HG02571 (cell line): ENCODE data around the gene NCKAP1.
"Not testable (repeated sequence)": the region's sequence is repeated elsewhere in the genome, so short reads cannot be mapped to it uniquely, and the experiment has no call there.

ENCODE experiments used
- ATAC-seq: cut with Tn5 transposase; IDR thresholded peaks from one replicate; pipeline ENCODE4 v1.9.1; 2021; ENCODE audit warnings: mild to moderate bottlenecking, moderate library complexity; ENCODE audit not compliant: unreplicated experiment

NCKAP1 gene, protein sequence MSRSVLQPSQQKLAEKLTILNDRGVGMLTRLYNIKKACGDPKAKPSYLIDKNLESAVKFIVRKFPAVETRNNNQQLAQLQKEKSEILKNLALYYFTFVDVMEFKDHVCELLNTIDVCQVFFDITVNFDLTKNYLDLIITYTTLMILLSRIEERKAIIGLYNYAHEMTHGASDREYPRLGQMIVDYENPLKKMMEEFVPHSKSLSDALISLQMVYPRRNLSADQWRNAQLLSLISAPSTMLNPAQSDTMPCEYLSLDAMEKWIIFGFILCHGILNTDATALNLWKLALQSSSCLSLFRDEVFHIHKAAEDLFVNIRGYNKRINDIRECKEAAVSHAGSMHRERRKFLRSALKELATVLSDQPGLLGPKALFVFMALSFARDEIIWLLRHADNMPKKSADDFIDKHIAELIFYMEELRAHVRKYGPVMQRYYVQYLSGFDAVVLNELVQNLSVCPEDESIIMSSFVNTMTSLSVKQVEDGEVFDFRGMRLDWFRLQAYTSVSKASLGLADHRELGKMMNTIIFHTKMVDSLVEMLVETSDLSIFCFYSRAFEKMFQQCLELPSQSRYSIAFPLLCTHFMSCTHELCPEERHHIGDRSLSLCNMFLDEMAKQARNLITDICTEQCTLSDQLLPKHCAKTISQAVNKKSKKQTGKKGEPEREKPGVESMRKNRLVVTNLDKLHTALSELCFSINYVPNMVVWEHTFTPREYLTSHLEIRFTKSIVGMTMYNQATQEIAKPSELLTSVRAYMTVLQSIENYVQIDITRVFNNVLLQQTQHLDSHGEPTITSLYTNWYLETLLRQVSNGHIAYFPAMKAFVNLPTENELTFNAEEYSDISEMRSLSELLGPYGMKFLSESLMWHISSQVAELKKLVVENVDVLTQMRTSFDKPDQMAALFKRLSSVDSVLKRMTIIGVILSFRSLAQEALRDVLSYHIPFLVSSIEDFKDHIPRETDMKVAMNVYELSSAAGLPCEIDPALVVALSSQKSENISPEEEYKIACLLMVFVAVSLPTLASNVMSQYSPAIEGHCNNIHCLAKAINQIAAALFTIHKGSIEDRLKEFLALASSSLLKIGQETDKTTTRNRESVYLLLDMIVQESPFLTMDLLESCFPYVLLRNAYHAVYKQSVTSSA

DNA sequence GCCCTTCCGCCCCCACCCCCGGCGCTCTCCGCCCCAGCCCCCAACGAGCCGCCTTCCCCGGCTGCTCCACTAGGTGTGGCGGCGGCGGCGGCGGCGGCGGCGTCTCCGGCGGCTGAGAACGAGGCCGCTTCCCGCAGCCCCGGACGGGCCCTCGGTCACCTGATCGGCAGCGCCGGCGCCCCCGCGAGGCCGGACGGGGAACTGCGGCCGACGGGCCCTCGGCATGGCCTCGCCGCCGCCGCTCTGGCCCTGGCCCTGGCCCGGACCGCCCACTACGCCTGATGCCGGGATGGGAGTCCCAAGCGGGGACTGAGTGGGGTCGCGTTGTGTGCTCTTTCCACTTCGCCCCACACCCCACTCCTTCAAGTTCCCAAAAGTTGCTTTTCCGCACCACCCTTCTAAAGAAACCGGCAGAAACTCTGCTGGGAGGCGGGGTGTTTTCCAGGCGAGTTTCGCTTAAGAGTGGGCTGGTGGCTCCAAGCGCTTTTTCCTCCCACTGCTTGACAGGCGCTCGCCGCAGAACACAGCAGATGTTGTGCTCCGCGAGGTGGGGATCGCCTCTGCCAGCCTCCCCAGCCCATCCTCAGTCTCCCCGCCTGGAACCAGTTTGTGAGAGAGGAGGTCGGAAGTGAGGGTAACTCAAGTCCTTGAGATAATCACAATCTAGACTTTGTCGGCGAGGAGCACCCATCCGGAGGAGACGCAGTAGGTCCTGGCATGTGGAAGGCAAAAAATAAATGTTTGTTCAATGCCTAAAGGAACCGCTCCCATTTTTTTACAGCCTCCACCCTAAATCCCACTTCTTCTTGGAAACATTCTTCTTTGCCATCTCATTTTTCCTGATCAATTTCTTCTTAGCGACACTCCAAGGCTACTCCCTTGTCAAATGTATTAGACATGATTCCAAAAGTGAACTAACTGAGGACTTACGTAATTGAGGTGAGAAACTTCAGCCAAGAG lies at the start of gene NCKAP1:
Gene NCKAP1 (minus strand): TSS at position 117 of the 960 bp plus-strand sequence. CDS start 358 bp downstream, outside the sequence.
- peak; percentile 86 for ATAC-seq

DNA sequence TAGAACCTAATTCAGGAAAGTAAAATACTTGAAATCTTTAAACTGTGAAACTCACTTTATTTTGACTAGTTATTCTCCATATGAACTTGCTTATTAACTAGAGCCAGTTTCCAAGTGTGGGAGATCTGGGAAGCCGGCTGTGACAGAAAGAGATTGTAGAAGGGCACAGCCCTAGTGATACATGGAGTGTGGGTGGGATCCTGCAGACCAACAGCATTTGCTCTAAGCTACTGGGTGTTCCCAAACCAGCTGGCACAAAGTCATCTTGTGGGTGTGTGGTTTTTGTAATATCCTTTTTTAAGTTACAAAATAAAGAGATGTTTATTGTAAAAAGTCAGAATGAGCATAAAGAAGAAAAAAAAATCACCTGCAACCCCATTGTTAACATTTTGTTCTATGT lies 43.7 kb upstream of the NCKAP1 start:
- no peak for ATAC-seq

DNA sequence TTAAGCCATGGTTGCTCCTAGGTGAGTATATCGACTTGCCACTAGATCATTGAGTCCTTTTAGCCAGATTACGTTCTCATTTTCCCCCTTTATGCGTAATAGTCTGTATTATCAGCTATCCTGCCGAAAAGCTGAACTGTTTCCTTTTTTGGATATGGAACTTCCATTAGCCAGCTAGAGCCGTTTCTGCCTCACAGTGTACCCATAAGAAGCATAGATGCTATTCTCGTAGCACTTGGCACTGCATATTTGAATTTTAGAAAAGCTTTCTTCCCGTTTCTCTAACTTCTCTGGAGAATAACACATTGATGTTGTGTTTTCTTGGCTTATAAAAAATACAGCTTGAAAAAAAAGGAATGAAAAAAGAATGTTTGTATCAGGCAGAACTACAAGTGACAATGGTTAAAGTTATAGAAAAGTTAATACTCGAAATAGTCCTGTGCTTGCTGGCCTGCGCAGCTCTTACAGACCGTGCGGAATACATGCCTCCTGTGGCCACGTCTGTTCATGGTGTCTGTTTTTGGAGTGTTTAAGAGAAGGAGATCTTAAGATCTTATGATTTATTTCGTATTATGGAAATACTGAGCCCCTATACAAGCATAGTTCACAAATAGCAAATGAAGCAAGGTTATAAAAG lies 41.0 kb upstream of the NCKAP1 start:
- ATAC-seq = peak; percentile 14

DNA sequence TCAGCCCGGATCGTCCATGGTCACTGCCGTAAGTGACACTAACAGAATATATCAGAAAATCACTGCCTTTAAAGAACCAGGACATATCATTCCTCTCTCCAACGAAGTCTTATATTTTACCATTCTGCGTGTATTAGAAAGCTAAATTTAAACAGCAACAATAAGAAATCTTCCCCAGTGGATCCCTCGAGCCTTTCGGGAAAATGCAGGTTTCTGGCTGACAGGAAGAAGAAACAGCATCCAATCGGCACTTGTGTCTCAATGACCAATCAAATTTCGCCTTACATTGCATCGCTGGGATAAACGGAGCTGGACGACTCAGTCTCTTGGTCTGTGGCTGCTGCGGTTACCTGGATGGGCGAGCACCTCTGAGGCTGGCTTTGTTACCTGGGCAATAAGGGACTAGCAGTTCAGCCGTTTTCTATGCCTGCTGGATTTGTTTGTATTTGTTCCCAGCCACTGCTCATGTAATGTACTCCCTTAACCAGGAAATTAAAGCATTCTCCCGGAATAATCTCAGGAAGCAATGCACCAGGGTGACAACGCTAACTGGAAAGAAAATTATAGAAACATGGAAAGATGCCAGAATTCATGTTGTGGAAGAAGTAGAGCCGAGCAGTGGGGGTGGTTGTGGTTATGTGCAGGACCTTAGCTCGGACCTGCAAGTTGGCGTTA lies 40.3 kb upstream of the NCKAP1 start, which contains the start of gene DUSP19:
Gene DUSP19 (plus strand): TSS at position 284 of the 675 bp plus-strand sequence. CDS start 187 bp downstream, at position 471.
- ATAC-seq = peak; percentile 93

DNA sequence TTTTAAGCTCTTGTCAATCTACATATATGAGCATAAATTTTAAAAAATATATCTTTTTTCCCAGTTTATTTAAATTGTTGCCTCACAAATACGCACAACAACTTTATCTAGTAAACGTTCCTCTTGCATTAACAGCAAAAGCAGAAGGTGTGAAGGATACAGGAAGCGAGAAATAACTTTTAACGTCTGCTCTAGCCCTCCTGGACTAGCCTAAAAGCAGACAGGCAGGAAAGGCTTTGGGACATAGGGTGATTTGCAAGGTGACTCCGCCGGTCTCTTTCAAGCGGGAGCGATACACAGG lies 39.9 kb upstream of the NCKAP1 start:
- no peak for ATAC-seq

DNA sequence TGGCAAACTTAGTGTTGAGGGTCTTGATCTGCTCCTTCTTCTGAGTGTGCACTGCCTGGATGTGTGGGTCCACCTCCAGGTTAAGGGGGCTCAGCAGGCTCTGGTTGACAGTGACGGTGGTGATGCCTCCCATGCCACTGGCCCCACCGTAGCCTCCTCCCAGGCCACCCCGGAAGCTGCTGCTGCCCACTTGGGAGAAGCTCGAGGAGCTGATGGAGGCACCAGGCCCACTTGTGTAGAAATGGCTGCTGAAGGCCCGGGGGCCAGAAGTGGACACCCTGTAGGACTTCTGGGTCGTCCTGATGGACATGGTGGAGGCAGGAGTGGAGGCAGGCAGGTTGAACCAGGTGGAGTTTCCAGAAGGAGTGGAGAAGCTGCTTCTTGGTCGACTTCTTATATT lies 33.9 kb upstream of the NCKAP1 start:
- no peak for ATAC-seq

DNA sequence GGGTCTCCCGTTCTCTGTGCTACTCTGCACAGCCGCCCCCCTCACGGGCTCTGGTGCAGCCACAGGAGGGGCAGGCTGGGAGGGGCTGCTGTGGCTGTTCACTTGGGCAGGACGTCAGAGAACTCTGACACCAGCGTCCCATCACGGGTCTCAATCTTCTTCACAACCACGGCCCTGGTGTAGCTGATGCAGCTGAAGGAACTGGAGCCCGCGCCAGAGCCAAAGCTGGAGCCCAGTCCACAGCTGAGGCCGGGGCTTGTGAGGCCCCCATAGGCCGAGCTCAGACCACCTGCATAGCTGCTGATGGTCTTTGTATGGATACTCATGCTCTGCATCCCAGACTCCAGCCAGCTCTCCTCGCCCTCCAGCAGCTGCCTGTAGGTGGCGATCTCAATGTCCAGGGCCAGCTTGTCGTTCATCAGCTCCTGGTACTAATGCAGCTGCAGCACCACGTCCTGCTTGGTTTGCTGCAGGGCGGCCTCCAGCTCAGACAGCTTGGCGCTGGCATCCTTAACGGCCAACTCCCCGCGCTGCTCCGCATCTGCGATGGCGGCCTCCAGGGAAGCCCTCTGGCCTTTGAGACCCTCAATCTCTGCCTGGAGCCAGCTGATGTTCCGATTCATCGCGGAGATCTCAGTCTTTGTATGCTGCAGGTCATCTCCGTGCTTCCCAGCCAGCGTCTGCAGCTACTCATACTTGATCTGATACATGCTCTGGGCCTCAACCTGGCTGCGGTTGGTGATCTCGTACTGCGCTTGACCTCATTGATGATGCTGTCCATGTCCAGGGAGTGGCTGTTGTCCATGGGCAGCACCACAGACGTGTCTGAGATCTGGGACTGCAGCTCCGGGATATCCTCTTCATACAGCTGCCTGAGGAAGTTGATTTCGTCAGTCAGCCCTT lies 32.9 kb upstream of the NCKAP1 start:
- ATAC-seq = no peak

DNA sequence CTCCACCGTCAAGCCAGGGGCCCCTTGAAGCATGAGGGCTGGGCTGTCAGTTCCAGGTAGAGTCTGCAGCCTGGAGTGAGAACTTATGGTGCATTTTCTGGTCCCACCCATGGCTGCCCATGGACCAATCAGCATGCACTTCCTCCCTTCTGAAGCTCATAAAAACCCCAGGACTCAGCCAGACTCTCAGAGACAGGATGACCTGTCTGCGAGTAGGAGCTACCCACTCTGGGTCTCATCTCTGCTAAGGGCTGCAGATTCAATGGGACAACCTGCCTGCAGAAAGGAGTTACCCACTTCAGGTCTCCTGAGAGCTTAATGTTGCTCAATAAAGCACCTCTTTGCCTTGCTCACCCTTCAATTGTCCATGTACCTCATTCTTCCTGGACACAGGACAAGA lies 30.9 kb upstream of the NCKAP1 start:
- ATAC-seq = no peak

DNA sequence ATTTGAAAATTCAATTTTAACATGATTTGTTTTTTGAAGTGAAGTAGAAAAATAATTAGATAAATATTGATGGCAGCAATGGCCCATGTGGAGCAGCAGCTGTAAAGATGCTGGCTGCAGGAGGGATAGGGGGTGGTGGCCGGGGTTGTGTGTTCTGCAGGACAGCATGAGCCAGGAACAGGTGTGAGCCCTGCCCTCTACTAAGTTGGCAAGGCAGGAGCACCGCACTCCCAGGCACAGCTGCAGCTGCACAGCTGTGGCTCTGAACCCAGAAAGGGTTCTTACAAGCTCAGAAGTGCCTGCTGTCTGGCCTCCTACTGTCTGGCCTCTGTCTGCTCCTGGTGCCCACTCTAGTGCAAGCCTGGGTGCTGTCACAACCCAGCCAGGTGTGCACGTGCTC lies 30.3 kb upstream of the NCKAP1 start:
- ATAC-seq = no peak

DNA sequence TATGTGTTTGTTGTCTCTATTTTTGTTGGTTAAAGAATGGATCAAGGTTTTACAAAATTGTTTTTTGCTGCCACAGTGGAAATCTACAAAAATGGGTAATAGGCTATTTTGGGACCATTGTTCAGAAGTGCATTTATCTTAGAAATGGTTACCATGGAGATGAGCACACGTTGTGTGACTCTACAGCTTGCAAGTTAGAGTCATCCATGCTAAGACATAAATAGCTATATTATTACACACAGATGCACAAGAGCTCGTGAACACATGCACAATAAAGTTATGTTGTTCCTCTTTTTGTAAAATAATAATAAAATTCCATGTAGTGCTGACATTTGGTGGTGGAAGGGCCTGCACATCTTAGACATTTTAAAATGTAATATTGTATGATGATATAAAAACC lies 24.8 kb upstream of the NCKAP1 start:
- peak; percentile 50 for ATAC-seq

DNA sequence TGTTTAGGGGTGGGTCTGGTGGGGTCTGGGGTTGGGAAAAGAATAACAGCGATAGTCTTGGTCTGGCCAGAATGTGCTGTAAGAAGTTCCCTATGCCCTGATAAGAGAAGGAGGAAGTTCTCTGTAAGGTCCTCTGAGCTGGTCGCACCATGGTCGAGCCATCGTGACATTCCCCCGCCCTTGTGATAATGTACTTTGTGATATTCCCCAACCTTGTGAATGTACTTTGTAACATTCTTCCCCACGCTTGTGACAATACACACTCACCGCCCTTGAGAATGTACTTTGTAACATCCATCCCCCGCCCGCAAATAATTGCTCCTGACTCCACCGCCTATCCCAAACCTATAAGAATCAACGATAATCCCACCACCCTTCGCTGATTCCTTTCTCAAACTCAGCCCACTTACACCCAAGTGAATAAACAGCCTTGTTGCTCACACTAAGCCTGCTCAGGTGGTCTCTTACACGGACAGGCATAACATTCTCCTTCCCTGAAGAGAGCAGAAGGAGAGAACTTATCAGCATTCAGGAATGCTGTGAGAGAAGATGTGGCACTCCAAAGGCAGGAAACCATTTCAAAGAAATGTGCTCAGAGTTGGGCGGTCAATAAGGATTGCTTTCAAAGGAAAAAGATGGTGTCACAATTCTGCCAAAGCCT lies 22.4 kb upstream of the NCKAP1 start:
- no peak for ATAC-seq

DNA sequence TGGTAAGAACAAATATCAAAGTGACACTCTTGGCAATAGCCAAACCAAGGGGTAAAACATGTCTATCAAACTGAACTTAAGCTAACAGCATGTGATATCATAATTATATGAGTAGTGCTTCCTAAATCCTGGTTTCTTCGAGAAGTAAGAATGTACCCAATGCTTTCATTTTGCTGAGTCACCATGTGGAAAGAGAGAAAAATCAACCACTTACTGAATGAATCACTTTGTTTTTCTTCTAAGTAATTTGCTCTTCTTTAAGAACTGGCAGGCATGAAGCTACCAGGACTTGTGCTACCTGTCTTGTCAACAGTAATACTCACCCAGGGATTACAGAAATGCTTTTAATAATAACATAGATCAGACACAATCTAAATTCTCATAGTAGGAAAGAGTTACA lies 21.3 kb upstream of the NCKAP1 start:
- no peak for ATAC-seq

DNA sequence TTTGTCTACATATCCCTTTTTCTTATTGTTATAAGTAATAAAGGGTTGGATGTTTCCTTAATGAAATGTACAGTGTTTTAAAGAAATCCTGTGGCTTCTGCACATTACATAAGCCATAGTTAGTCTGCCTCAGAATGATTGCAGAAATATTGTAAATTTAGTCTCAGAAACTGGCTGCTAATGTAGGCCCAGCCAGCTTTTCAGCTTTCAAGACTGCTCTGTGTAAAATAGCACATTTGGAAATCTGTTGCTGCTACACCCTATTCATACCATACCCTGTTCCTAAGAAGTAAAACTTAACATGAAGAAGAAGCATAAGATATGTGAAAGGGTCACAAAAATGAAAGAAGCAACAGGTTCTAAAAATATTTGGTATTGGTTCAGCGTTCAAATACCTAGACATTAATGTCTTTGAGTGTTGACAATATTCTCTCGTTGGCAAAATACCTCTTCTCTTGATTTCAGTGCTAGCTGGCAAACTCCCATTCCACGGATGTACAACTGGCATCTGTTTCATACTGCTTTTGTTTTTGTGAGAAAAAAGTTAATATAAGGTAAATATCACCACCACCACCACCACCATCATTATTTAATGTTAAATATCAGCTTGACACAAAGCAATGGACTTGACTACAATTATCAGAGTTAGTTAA lies 19.2 kb upstream of the NCKAP1 start:
- ATAC-seq = peak; percentile 37

DNA sequence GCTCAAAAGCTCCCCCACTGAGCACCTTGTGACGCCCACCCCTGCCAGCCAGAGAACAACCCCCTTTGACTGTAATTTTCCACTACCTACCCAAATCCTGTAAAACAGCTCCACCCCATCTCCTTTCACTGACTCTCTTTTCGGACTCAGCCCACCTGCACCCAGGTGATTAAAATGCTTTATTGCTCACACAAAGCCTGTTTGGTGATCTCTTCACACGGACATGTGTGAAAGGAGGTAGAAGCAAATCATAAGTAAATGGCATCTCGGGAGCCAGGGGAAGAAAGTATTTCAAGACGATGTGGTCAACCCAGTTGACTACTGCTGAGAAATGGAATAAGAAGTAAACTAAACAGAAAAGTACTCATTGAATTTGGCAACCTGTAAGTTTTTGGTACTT lies 11.2 kb upstream of the NCKAP1 start:
- no peak for ATAC-seq

DNA sequence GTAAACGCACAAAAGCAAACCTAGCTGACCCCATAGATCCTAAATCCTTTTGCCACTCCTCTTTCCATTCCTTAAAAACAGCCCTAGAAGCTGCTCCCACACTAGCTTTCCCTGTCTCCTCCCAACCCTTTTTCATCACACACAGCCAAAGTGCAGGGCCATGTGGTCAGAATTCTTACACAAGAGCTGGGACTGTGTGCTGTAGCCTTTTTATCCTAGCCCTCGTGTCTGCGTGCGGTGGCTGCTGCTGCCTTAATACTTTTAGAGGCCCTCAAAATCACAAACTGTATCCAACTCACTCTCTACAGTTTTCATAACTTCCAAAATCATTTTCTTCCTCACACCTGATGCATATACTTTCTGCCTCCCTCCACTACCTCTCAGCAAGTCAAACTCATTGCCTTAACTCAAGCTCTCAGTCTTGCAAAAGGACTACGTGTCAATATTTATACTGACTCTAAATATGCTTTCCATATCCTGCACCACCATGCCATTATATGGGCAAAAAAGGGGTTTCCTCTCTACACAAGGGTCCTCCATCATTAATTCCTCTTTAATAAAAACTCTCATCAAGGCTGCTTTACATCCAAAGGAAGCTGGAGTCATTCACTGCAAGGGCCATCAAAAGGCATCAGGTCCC lies 9.3 kb upstream of the NCKAP1 start:
- ATAC-seq = not testable (repeated sequence)

DNA sequence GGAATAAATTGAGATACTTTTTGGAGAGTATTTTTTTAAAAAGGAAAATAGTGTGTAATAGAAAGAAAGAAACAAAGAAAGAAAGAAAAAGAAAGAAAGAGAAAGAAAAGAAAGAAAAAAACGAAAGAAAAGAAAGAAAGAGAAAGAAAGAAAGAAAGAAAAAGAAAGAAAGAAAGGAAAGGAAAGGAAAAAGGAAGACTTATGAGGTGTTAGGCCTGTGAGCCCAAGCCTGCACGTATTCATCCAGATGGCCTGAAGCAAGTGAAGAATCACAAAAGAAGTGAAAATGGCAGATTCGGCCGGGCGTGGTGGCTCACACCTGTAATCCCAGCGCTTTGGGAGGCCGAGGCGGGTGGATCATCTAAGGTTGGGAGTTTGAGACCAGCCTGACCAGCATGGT lies 5.3 kb upstream of the NCKAP1 start:
- ATAC-seq = not testable (repeated sequence)

DNA sequence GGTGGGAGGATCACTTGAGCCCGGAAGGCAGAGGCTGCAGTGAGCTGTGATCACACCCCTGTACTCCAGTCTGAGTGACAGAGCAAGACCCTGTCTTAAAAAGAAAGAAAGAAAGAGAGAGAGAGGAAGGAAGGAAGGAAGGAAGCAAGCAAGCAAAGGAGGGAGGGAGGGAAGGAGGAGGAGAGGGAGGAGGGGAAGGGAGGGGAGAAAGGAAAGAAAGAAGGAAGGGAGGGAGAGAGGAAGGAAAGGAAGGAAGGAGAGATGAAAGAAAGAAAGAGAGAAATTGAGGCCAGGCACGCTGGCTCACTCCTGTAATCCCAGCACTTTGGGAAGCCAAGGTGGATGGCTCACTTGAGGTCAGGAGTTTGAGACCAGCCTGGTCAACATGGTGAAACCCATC lies 2.3 kb upstream of the NCKAP1 start:
- ATAC-seq = no peak
